Effector memory CD8-positive, alpha-beta T cell (primary cell): ENCODE data around the gene ZNF724.
"Not testable (repeated sequence)": the region's sequence is repeated elsewhere in the genome, so short reads cannot be mapped to it uniquely, and the experiment has no call there.

ENCODE experiments used
- ATAC-seq: fragments of 150-1000 bp; cut with Tn5 transposase; replicated peaks from 2 replicates; pipeline ENCODE4 v1.10.0; 2021; ENCODE audit warnings: mild to moderate bottlenecking, moderate library complexity
- DNase-seq, 3 experiments: peaks; one replicate each; pipeline ENCODE4 v3.0.0; 2021
- H3K27ac Mint-ChIP-seq, 2 donors: one replicate each; pipeline ENCODE4 v1.8.0; 2022; ENCODE audit warnings: mild to moderate bottlenecking in 2 of 2, mixed read lengths in 2 of 2, moderate library complexity in 2 of 2
- H3K27me3 Mint-ChIP-seq, 2 donors: one replicate each; pipeline ENCODE4 v1.8.0; 2022; ENCODE audit warnings: mixed read lengths in 2 of 2
- H3K36me3 Mint-ChIP-seq: one replicate; pipeline ENCODE4 v1.8.0; 2022; ENCODE audit warnings: mild to moderate bottlenecking, moderate library complexity, mixed read lengths; ENCODE audit not compliant: insufficient read depth
- H3K4me1 Mint-ChIP-seq, 2 donors: one replicate each; pipeline ENCODE4 v1.8.0; 2022; ENCODE audit warnings: low read depth in 2 of 2, mixed read lengths in 2 of 2
- H3K4me3 Mint-ChIP-seq, 2 donors: one replicate each; pipeline ENCODE4 v1.8.0; 2022; ENCODE audit warnings: mild to moderate bottlenecking in 2 of 2, mixed read lengths in 2 of 2, moderate library complexity in 2 of 2
- H3K9me3 Mint-ChIP-seq, 2 donors: one replicate each; pipeline ENCODE4 v1.8.0; 2022; ENCODE audit warnings: mixed read lengths in 2 of 2

Gene ZNF724

GRCh38 chr19:23263870-23264590 lies 13.8 kb upstream of the ZNF724 start:
- no peak overlapping the region for H3K4me3 Mint-ChIP-seq
- H3K27ac Mint-ChIP-seq, result no peak overlapping the region
- DNase-seq, result no peak

GRCh38 chr19:23263396-23263795 lies 13.2 kb upstream of the ZNF724 start:
- ATAC-seq (no peak), DNase-seq (no peak)
- Mint-ChIP-seq H3K4me3 (no peak overlapping the region), H3K36me3 (peaks cover 34% of the 10 kb centered on the region), H3K4me1 (no peaks in the 10 kb centered on the region), H3K27me3 (no peaks in the 10 kb centered on the region), H3K27ac (no peak overlapping the region), H3K9me3 (no peaks in the 10 kb centered on the region)

More at GRCh38 chr19:23263870-23264590, 13.8 kb upstream of the ZNF724 start:
- Mint-ChIP-seq H3K4me1 (no peaks in the 10 kb centered on the region), H3K27me3 (no peaks in the 10 kb centered on the region), H3K36me3 (peaks cover 40% of the 10 kb centered on the region), H3K9me3 (no peaks in the 10 kb centered on the region)
- ATAC-seq, result no peak

- Mint-ChIP-seq H3K4me3 (no peak overlapping the region), H3K36me3 (peaks cover 32% of the 10 kb centered on the region), H3K9me3 (no peaks in the 10 kb centered on the region), H3K27me3 (no peaks in the 10 kb centered on the region), H3K27ac (no peak overlapping the region), H3K4me1 (no peaks in the 10 kb centered on the region)
- no peak for ATAC-seq
- no peak for DNase-seq
Measured at GRCh38 chr19:23262920-23263319, 12.7 kb upstream of the ZNF724 start.

GRCh38 chr19:23261496-23262020 lies 11.4 kb upstream of the ZNF724 start:
- Mint-ChIP-seq H3K9me3 (no peaks in the 10 kb centered on the region), H3K36me3 (peaks cover 25% of the 10 kb centered on the region), H3K4me3 (no peak overlapping the region), H3K27ac (no peak overlapping the region), H3K4me1 (no peaks in the 10 kb centered on the region), H3K27me3 (no peaks in the 10 kb centered on the region)
- ATAC-seq (no peak), DNase-seq (no peak)

GRCh38 chr19:23260956-23261355 lies 10.8 kb upstream of the ZNF724 start:
- H3K36me3 Mint-ChIP-seq, result peaks cover 19% of the 10 kb centered on the region
- H3K27ac Mint-ChIP-seq, result peak overlapping the region in 1 of 2 donors; percentile 80
- DNase-seq (no peak), ATAC-seq (no peak)
- H3K27me3 Mint-ChIP-seq, result no peaks in the 10 kb centered on the region
- no peaks in the 10 kb centered on the region for H3K9me3 Mint-ChIP-seq
- no peaks in the 10 kb centered on the region for H3K4me1 Mint-ChIP-seq
- H3K4me3 Mint-ChIP-seq, result no peak overlapping the region

- H3K27ac Mint-ChIP-seq, result no peak overlapping the region
- ATAC-seq (no peak), DNase-seq (no peak)
- H3K36me3 Mint-ChIP-seq, result peaks cover 13% of the 10 kb centered on the region
- no peaks in the 10 kb centered on the region for H3K4me1 Mint-ChIP-seq
- H3K4me3 Mint-ChIP-seq, result no peak overlapping the region
- no peaks in the 10 kb centered on the region for H3K9me3 Mint-ChIP-seq
- no peaks in the 10 kb centered on the region for H3K27me3 Mint-ChIP-seq
Measured at GRCh38 chr19:23259961-23260360, 9.8 kb upstream of the ZNF724 start.

GRCh38 chr19:23255700-23256099 lies 5.5 kb upstream of the ZNF724 start:
- Mint-ChIP-seq H3K4me3 (no peak overlapping the region), H3K27ac (no peak overlapping the region), H3K4me1 (no peaks in the 10 kb centered on the region), H3K27me3 (no peaks in the 10 kb centered on the region), H3K9me3 (no peaks in the 10 kb centered on the region), H3K36me3 (peaks cover 11% of the 10 kb centered on the region)
- DNase-seq (no peak), ATAC-seq (no peak)

DNA sequence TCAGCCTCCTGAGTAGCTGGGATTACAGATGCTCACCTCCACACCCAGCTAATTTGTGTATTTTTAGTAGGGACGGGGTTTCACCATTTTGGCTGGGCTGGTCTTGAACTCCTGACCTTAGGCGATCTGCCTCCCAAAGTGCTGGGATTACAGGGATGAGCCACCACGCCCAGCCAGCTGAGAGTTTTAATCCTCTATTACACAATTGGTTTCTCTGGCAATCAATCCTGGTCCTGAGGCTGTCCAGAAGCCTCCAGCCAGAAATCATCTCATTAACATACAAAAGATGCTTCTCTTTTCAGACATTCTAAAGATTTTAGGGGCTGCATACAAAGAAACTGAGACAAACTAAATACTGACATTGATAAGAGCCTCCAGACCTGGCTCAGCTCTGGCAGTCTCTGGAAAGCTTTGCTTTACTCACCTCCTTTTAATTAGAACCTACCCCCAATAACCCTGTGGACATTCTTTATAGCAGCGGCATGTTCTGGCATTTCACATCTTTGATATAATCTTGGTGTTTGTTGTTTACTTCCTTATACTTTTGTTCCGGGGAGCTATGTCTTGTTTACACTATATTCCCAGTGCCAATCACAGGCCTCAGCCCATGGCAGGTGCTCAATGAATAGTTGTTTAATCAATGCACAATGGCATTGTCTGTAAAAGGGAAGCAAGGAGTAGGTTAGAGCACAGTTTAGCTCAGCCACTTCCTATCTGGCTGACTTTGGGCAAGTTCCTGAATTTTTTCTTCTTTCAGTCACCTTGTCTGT lies 4.1 kb upstream of the ZNF724 start:
- DNase-seq, result no peak
- H3K4me1 Mint-ChIP-seq, result peaks cover 4 to 8% of the 10 kb centered on the region in 2 donors
- ATAC-seq, result no peak
- no peaks in the 10 kb centered on the region for H3K27me3 Mint-ChIP-seq
- peak overlapping the region; percentile 38 to 70 for H3K27ac Mint-ChIP-seq
- no peaks in the 10 kb centered on the region for H3K9me3 Mint-ChIP-seq
- H3K36me3 Mint-ChIP-seq, result peaks cover 11% of the 10 kb centered on the region
- no peak overlapping the region for H3K4me3 Mint-ChIP-seq

DNA sequence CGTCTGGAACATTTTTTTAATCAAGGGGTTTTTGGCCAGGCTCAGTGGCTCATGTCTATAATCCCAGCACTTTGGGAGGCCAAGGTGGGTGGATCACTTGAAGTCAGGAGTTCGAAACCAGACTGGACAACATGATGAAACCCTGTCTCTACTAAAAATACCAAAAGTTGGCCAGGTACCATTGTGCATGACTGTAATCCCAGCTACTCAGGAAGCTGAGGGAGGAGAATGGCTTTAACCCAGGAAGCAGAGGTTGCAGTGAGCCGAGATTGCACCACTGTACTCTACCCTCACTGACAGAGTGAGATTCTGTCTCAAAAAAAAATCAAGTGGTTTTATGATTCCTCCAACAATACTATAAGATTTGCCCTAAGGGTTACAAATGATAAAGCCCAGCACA lies 3.1 kb upstream of the ZNF724 start:
- not testable (repeated sequence) for H3K4me3 Mint-ChIP-seq, H3K27me3 Mint-ChIP-seq, DNase-seq, H3K4me1 Mint-ChIP-seq, ATAC-seq, H3K9me3 Mint-ChIP-seq
- Mint-ChIP-seq H3K36me3 (peaks cover 14% of the 10 kb centered on the region), H3K27ac (peak overlapping the region in 1 of 2 donors; percentile 38)

DNA sequence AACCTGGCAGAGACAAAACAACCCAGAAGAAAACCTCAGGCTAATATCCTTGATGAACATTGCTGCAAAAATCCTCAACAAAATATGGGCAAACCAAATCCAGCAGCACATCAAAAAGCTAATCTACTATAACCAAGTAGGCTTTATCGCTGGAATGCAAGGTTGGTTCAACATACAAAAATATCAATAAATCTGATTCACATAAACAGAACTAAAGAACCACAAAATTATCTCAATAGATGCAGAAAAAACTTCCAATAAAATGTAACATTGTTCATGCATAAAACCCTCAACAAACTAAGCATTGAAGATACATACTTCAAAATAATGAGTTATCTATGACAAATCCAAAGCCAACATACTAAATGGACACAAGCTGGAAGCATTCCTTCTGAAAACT lies 8.8 kb downstream of the ZNF724 start:
- Mint-ChIP-seq H3K9me3 (peaks cover 3 to 12% of the 10 kb centered on the region in 2 donors), H3K4me1 (no peaks in the 10 kb centered on the region), H3K4me3 (no peak overlapping the region), H3K27me3 (no peaks in the 10 kb centered on the region), H3K27ac (no peak overlapping the region), H3K36me3 (peaks cover 26% of the 10 kb centered on the region)
- DNase-seq (no peak), ATAC-seq (no peak)

GRCh38 chr19:23222998-23223652 lies 27.1 kb downstream of the ZNF724 start:
- H3K9me3 Mint-ChIP-seq, result peaks cover 8 to 19% of the 10 kb centered on the region in 2 donors
- peaks cover 18% of the 10 kb centered on the region for H3K36me3 Mint-ChIP-seq
- H3K27me3 Mint-ChIP-seq, result no peaks in the 10 kb centered on the region
- ATAC-seq, result no peak
- no peak for DNase-seq
- no peak overlapping the region for H3K27ac Mint-ChIP-seq
- H3K4me3 Mint-ChIP-seq, result no peak overlapping the region
- no peaks in the 10 kb centered on the region for H3K4me1 Mint-ChIP-seq

DNA sequence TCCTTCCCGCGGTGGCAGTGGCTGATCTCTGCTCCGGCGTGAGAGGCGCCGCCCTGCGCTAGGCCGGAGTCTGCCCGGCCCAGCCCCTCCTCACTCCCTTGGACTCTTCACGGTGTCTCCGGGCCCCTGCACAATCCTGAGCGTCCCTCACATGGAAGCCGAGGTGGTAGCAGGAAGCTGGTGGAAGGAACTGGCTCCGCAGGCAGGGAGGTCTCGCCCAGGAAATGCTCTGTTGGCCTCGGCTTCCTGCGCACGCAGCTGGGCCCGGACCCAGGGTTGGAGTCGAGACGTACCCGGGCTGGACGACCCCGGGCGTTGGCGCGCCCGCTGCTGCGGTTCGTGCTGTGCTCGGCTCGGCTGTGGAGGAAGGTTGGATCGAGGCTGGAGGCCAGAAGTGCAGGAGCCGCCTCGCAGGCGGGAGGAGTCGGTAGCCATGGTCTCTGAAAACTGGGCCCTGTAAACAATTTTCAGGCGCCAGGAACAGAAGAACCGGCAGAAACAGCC lies 46.3 kb downstream of the ZNF724 start:
- no peak overlapping the region for H3K4me3 Mint-ChIP-seq
- ATAC-seq, result no peak

DNA sequence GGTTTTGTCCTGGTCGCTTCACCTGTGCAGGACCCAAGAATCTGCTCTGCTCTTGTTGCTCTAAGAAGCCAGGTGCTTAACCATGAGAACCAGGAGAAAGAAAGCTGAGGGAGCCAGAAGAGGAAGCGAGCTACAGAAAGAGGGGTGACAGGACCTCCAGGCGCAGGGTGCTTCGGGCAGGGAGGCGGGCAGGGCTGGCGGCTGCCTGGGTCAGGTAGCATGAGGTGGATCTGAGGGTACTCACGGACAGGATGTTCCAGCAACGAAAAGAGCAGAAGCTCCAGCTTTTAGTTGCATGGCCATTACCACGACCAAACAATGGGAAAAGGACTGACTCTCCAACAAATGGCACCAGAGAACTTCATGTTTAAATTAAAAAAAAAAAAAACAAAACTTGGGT lies 59.9 kb downstream of the ZNF724 start:
- H3K4me1 Mint-ChIP-seq, result no peaks in the 10 kb centered on the region
- peaks cover 0 to 3% of the 10 kb centered on the region in 2 donors for H3K9me3 Mint-ChIP-seq
- no peaks in the 10 kb centered on the region for H3K27me3 Mint-ChIP-seq
- DNase-seq (no peak), ATAC-seq (no peak)
- no peak overlapping the region for H3K4me3 Mint-ChIP-seq
- no peak overlapping the region for H3K27ac Mint-ChIP-seq
- H3K36me3 Mint-ChIP-seq, result no peaks in the 10 kb centered on the region

More for the DNA sequence above, 46.3 kb downstream of the ZNF724 start:
- Mint-ChIP-seq H3K27me3 (no peaks in the 10 kb centered on the region), H3K9me3 (peaks cover 0 to 5% of the 10 kb centered on the region in 2 donors), H3K27ac (no peak overlapping the region), H3K4me1 (no peaks in the 10 kb centered on the region), H3K36me3 (no peaks in the 10 kb centered on the region)
- no peak for DNase-seq
